Activated naive CD4-positive, alpha-beta T cell treated with anti-CD3 and anti-CD28 coated beads for 36 hours (primary cell): Measurements from ENCODE around the gene MYADM. TPM values are rescaled to one million over a fixed set of nuclear protein-coding genes. Genes with fewer than 3 reads are reported as not detected.

Experiments used
- CTCF ChIA-PET: fragments of 350-600 bp; sonication (Branson Sonifier 250); formaldehyde crosslinking; loops from one replicate; lab custom pipeline; 2021; ENCODE audit warnings: antibody characterized with exemption; lab: Charles Lee
- DNase-seq: peaks from one replicate; pipeline ENCODE4 v3.0.0-alpha.2; 2020
- H3K27ac Mint-ChIP-seq: one replicate; pipeline ENCODE4 v1.8.0; 2021; ENCODE audit warnings: mild to moderate bottlenecking, mixed read lengths
- H3K27me3 Mint-ChIP-seq: one replicate; pipeline ENCODE4 v1.8.0; 2021; ENCODE audit warnings: low read depth, mixed read lengths
- H3K36me3 Mint-ChIP-seq: one replicate; pipeline ENCODE4 v1.8.0; 2021; ENCODE audit warnings: low read depth, mixed read lengths
- H3K4me1 Mint-ChIP-seq: one replicate; pipeline ENCODE4 v1.8.0; 2021; ENCODE audit warnings: low read depth, mixed read lengths
- H3K4me3 Mint-ChIP-seq: one replicate; pipeline ENCODE4 v1.8.0; 2021; ENCODE audit warnings: mild to moderate bottlenecking, moderate library complexity, mixed read lengths
- H3K9me3 Mint-ChIP-seq: one replicate; pipeline ENCODE4 v1.8.0; 2021; ENCODE audit warnings: mixed read lengths
- intact Hi-C: fragments of 100-400 bp; cut with micrococcal nuclease; formaldehyde crosslinking; loops from one replicate; pipeline ENCODE4 v1.15.1; 2023
- total RNA-seq, 2 experiments: library from RNA; stranded (reverse); gene quantifications; one replicate each; pipeline ENCODE4 v1.2.3, GENCODE V29; 2021

MYADM gene
- total RNA-seq, 2 experiments from 2014 or later: 13.6 to 13.9 TPM

- Mint-ChIP-seq H3K36me3 (no peaks in the 10 kb centered on the region), H3K9me3 (no peaks in the 10 kb centered on the region), H3K27me3 (peaks cover 17% of the 10 kb centered on the region), H3K27ac (no peak overlapping the region), H3K4me3 (no peak overlapping the region), H3K4me1 (peaks cover 35% of the 10 kb centered on the region)
- DNase-seq: no peak
- CTCF ChIA-PET: interaction anchor here (1.1 to 1.6 kb wide), 4 partner anchors 10 to 143 kb away, joined by 3 to 10 read pairs (median 3); partner anchors contain the start of gene MYADM
- intact Hi-C loops: loop anchor here (2.0 to 5.0 kb wide), 2 partner anchors 14 to 684 kb away; partner anchors contain the start of gene MYADM
Observed at GRCh38 chr19:53880711-53881481, 13.2 kb downstream of the MYADM start.

- CTCF ChIA-PET: interaction anchor here (0.6 to 1.6 kb wide), 5 partner anchors 11 to 142 kb away, joined by 3 to 10 read pairs (median 3); partner anchors contain the start of gene MYADM
- H3K4me3 Mint-ChIP-seq: no peak within 1 kb of the TSS
- H3K27me3 Mint-ChIP-seq: peaks cover 17% of the 10 kb centered on the region
- intact Hi-C loops: loop anchor here (1.0 to 5.0 kb wide), 4 partner anchors 15 to 684 kb away; partner anchors contain the start of gene MYADM
- DNase-seq: peak; percentile 58
- H3K9me3 Mint-ChIP-seq: no peaks in the 10 kb centered on the region
- no peaks in the 10 kb centered on the region for H3K36me3 Mint-ChIP-seq
- H3K4me1 Mint-ChIP-seq: peaks cover 28% of the 10 kb centered on the region
- no peak within 1 kb of the TSS for H3K27ac Mint-ChIP-seq
Observed at GRCh38 chr19:53881482-53882390, 14.1 kb downstream of the MYADM start, which contains the start of gene PRKCG. PRKCG (plus strand) TSS chr19:53882197; CDS start chr19:53882495, 298 bp downstream.

GRCh38 chr19:53882391-53883050 lies 14.8 kb downstream of the MYADM start:
- Mint-ChIP-seq H3K36me3 (no peaks in the 10 kb centered on the region), H3K9me3 (no peaks in the 10 kb centered on the region), H3K27me3 (peaks cover 17% of the 10 kb centered on the region), H3K4me3 (no peak overlapping the region), H3K27ac (no peak overlapping the region), H3K4me1 (peaks cover 20% of the 10 kb centered on the region)
- CTCF ChIA-PET: interaction anchor here (1.1 to 1.6 kb wide), 4 partner anchors 12 to 141 kb away, joined by 3 to 10 read pairs (median 3); partner anchors contain the start of gene MYADM
- DNase-seq: no peak
- intact Hi-C loops: loop anchor here (1.0 to 5.0 kb wide), 3 partner anchors 30 to 685 kb away; no protein-coding TSS in a partner anchor

GRCh38 chr19:53883231-53883661 lies 15.6 kb downstream of the MYADM start:
- CTCF ChIA-PET: no interaction called here
- H3K27me3 Mint-ChIP-seq: peaks cover 17% of the 10 kb centered on the region
- H3K27ac Mint-ChIP-seq: no peak overlapping the region
- H3K4me3 Mint-ChIP-seq: no peak overlapping the region
- intact Hi-C loops: loop anchor here (2.0 to 5.0 kb wide), 2 partner anchors 30 to 686 kb away; no protein-coding TSS in a partner anchor
- no peak for DNase-seq
- H3K9me3 Mint-ChIP-seq: no peaks in the 10 kb centered on the region
- H3K4me1 Mint-ChIP-seq: peaks cover 14% of the 10 kb centered on the region
- H3K36me3 Mint-ChIP-seq: no peaks in the 10 kb centered on the region

GRCh38 chr19:53883741-53884140 lies 16.1 kb downstream of the MYADM start:
- CTCF ChIA-PET: interaction anchor here (1.6 kb wide), 1 partner anchor 18 kb away, joined by 6 read pairs; no protein-coding TSS in a partner anchor
- H3K4me3 Mint-ChIP-seq: no peak overlapping the region
- intact Hi-C loops: loop anchor here (2.0 to 5.0 kb wide), 2 partner anchors 31 to 686 kb away; no protein-coding TSS in a partner anchor
- peaks cover 17% of the 10 kb centered on the region for H3K27me3 Mint-ChIP-seq
- H3K36me3 Mint-ChIP-seq: no peaks in the 10 kb centered on the region
- H3K4me1 Mint-ChIP-seq: peaks cover 12% of the 10 kb centered on the region
- H3K27ac Mint-ChIP-seq: no peak overlapping the region
- no peaks in the 10 kb centered on the region for H3K9me3 Mint-ChIP-seq
- no peak for DNase-seq

GRCh38 chr19:53884256-53884655 lies 16.6 kb downstream of the MYADM start:
- no peak overlapping the region for H3K4me3 Mint-ChIP-seq
- CTCF ChIA-PET: interaction anchor here (1.6 kb wide), 1 partner anchor 18 kb away, joined by 6 read pairs; no protein-coding TSS in a partner anchor
- no peak overlapping the region for H3K27ac Mint-ChIP-seq

GRCh38 chr19:53885036-53885435 lies 17.4 kb downstream of the MYADM start:
- CTCF ChIA-PET: interaction anchor here (1.6 kb wide), 1 partner anchor 19 kb away, joined by 6 read pairs; no protein-coding TSS in a partner anchor
- no peak overlapping the region for H3K27ac Mint-ChIP-seq
- peaks cover 7% of the 10 kb centered on the region for H3K4me1 Mint-ChIP-seq
- H3K36me3 Mint-ChIP-seq: no peaks in the 10 kb centered on the region
- no peak for DNase-seq
- H3K4me3 Mint-ChIP-seq: no peak overlapping the region
- H3K9me3 Mint-ChIP-seq: no peaks in the 10 kb centered on the region
- peaks cover 17% of the 10 kb centered on the region for H3K27me3 Mint-ChIP-seq
- intact Hi-C loops: no loop called here

More at GRCh38 chr19:53884256-53884655, 16.6 kb downstream of the MYADM start:
- intact Hi-C loops: loop anchor here (5.0 kb wide), 1 partner anchor 687 kb away; no protein-coding TSS in a partner anchor
- no peaks in the 10 kb centered on the region for H3K9me3 Mint-ChIP-seq
- peaks cover 17% of the 10 kb centered on the region for H3K27me3 Mint-ChIP-seq
- peaks cover 7% of the 10 kb centered on the region for H3K4me1 Mint-ChIP-seq
- DNase-seq: no peak
- no peaks in the 10 kb centered on the region for H3K36me3 Mint-ChIP-seq

- Mint-ChIP-seq H3K4me1 (no peaks in the 10 kb centered on the region), H3K9me3 (no peaks in the 10 kb centered on the region)
- intact Hi-C loops: no loop called here
Observed at GRCh38 chr19:53892301-53892980, 24.8 kb downstream of the MYADM start.

GRCh38 chr19:53892981-53893325 lies 25.3 kb downstream of the MYADM start:
- H3K4me1 Mint-ChIP-seq: no peaks in the 10 kb centered on the region
- no peak overlapping the region for H3K27ac Mint-ChIP-seq

More at GRCh38 chr19:53892301-53892980, 24.8 kb downstream of the MYADM start:
- CTCF ChIA-PET: no interaction called here
- H3K27ac Mint-ChIP-seq: no peak overlapping the region
- no peak for DNase-seq
- H3K4me3 Mint-ChIP-seq: no peak overlapping the region
- peaks cover 37% of the 10 kb centered on the region for H3K27me3 Mint-ChIP-seq
- no peaks in the 10 kb centered on the region for H3K36me3 Mint-ChIP-seq

GRCh38 chr19:53894707-53895106 lies 27.0 kb downstream of the MYADM start:
- CTCF ChIA-PET: interaction anchor here (0.6 kb wide), 1 partner anchor 51 kb away, joined by 4 read pairs; no protein-coding TSS in a partner anchor
- intact Hi-C loops: no loop called here
- Mint-ChIP-seq H3K27me3 (peaks cover 53% of the 10 kb centered on the region), H3K4me3 (no peak overlapping the region), H3K27ac (no peak overlapping the region), H3K4me1 (peaks cover 3% of the 10 kb centered on the region), H3K9me3 (no peaks in the 10 kb centered on the region), H3K36me3 (no peaks in the 10 kb centered on the region)
- DNase-seq: no peak

More at GRCh38 chr19:53892981-53893325, 25.3 kb downstream of the MYADM start:
- Mint-ChIP-seq H3K9me3 (no peaks in the 10 kb centered on the region), H3K27me3 (peaks cover 41% of the 10 kb centered on the region), H3K36me3 (no peaks in the 10 kb centered on the region), H3K4me3 (no peak overlapping the region)
- DNase-seq: no peak
- intact Hi-C loops: no loop called here
- CTCF ChIA-PET: no interaction called here

- CTCF ChIA-PET: interaction anchor here (0.5 kb wide), 1 partner anchor 1391 kb away, joined by 3 read pairs; no protein-coding TSS in a partner anchor
- H3K4me3 Mint-ChIP-seq: no peak overlapping the region
- intact Hi-C loops: no loop called here
- no peaks in the 10 kb centered on the region for H3K36me3 Mint-ChIP-seq
- peaks cover 59% of the 10 kb centered on the region for H3K27me3 Mint-ChIP-seq
- DNase-seq: no peak
- peaks cover 3% of the 10 kb centered on the region for H3K4me1 Mint-ChIP-seq
- H3K27ac Mint-ChIP-seq: no peak overlapping the region
- H3K9me3 Mint-ChIP-seq: no peaks in the 10 kb centered on the region
Observed at GRCh38 chr19:53896682-53897081, 29.0 kb downstream of the MYADM start.
